Liver (tissue), 9 donors: ENCODE data around the gene CMIP. TPM values are rescaled to one million over a fixed set of nuclear protein-coding genes. Genes with fewer than 3 reads are reported as not detected.
A peak's percentile ranks its signal among the peaks of the same experiment; 100 is the strongest.

Experiments used
- DNase-seq: peaks from one replicate; pipeline ENCODE4 v3.0.0-alpha.2; 2017; ENCODE audit warnings: low spot score
- H3K27ac ChIP-seq, 2 donors: one replicate each; pipeline ENCODE4 v1.7.0; 2013; ENCODE audit warnings: inconsistent platforms in 2 of 2, low read length in 2 of 2, control low read depth in 1 of 2, low read depth in 1 of 2, mild to moderate bottlenecking in 1 of 2
- H3K27me3 ChIP-seq, 4 donors: one replicate each; pipeline versions ENCODE4 v1.6.1 to v1.7.0; 2013; ENCODE audit warnings: low read length in 3 of 4, inconsistent platforms in 1 of 4, mild to moderate bottlenecking in 1 of 4, moderate library complexity in 1 of 4; ENCODE audit not compliant: control insufficient read depth in 4 of 4, insufficient read depth in 4 of 4
- H3K36me3 ChIP-seq, 4 donors: one replicate each; pipeline versions ENCODE4 v1.6.1 to v1.7.0; 2013; ENCODE audit warnings: low read length in 3 of 4, mild to moderate bottlenecking in 3 of 4, low read depth in 1 of 4, moderate library complexity in 1 of 4; ENCODE audit not compliant: control insufficient read depth in 4 of 4, insufficient read depth in 3 of 4
- H3K4me1 ChIP-seq, 4 donors: one replicate each; pipeline versions ENCODE4 v1.6.1 to v1.7.0; 2013; ENCODE audit warnings: low read length in 3 of 4, mild to moderate bottlenecking in 3 of 4, moderate library complexity in 1 of 4; ENCODE audit not compliant: control insufficient read depth in 4 of 4, insufficient read depth in 4 of 4
- H3K4me3 ChIP-seq, 3 donors: one replicate each; pipeline versions ENCODE4 v1.6.1 to v1.7.0; 2013; ENCODE audit warnings: low read length in 3 of 3, control low read depth in 1 of 3, low read depth in 1 of 3, mild to moderate bottlenecking in 1 of 3
- H3K9ac ChIP-seq, 2 donors: one replicate each; pipeline ENCODE4 v1.7.0; 2013; ENCODE audit warnings: low read length in 2 of 2, mild to moderate bottlenecking in 2 of 2, moderate library complexity in 2 of 2, control low read depth in 1 of 2, low read depth in 1 of 2
- H3K9me3 ChIP-seq, 4 donors: one replicate each; pipeline versions ENCODE4 v1.6.1 to v1.7.0; 2013; ENCODE audit warnings: low read length in 3 of 4; ENCODE audit not compliant: control insufficient read depth in 4 of 4
- EGR1 ChIP-seq, 2 donors: IDR thresholded peaks; 2 replicates each; pipeline ENCODE4 v1.6.1; 2016 to 2018; ENCODE audit warnings: antibody characterized with exemption in 2 of 2, low read depth in 2 of 2
- FOXA1 ChIP-seq: IDR thresholded peaks from 2 replicates; pipeline ENCODE4 v1.6.1; 2016; ENCODE audit warnings: antibody characterized with exemption
- FOXA2 ChIP-seq: IDR thresholded peaks from 2 replicates; pipeline ENCODE4 v1.6.1; 2016; ENCODE audit warnings: antibody characterized with exemption
- HNF4A ChIP-seq, 2 donors: conservative IDR thresholded peaks; 2 replicates each; pipeline ENCODE4 v1.6.1; 2016; ENCODE audit warnings: antibody characterized with exemption in 2 of 2, mild to moderate bottlenecking in 2 of 2
- HNF4G ChIP-seq: IDR thresholded peaks from 2 replicates; pipeline ENCODE4 v1.6.1; 2016; ENCODE audit warnings: antibody characterized with exemption
- JUND ChIP-seq, 2 donors: IDR thresholded peaks; 2 replicates each; pipeline ENCODE4 v1.6.1; 2016; ENCODE audit warnings: antibody characterized with exemption in 2 of 2
- NR2F2 ChIP-seq: IDR thresholded peaks from 2 replicates; pipeline ENCODE4 v1.6.1; 2016; ENCODE audit warnings: antibody characterized with exemption
- RAD21 ChIP-seq, 2 donors: IDR thresholded peaks; 2 replicates each; pipeline ENCODE4 v1.6.1; 2016; ENCODE audit warnings: antibody characterized with exemption in 2 of 2, mild to moderate bottlenecking in 2 of 2
- SP1 ChIP-seq: IDR thresholded peaks from 2 replicates; pipeline ENCODE4 v1.6.1; 2018; ENCODE audit warnings: antibody characterized with exemption, mild to moderate bottlenecking
- YY1 ChIP-seq: IDR thresholded peaks from 2 replicates; pipeline ENCODE4 v1.6.1; 2016; ENCODE audit warnings: antibody characterized with exemption, mild to moderate bottlenecking
- WGBS: extraction: QIAGEN DNeasy Blood & Tissue Kit; methylation state at CpG from one replicate; pipeline ENCODE4 v1.1.7; 2013; 5-methylcytosine and 5-hydroxymethylcytosine counted together
- polyA plus RNA-seq, 2 donors: library from polyadenylated mRNA; stranded (reverse) in 1 of 2; unstranded in 1 of 2; fragments of 200-250 nt in 1 of 2; fragments of >200 nt in 1 of 2; fragmentation: Nextera tagmentation in 1 of 2; extraction: Ambion mirVana in 1 of 2; gene quantifications; one replicate each; pipeline versions ENCODE4 v1.2.1 to v1.2.3, GENCODE V29; 2013 to 2015
- total RNA-seq, 2 donors: library from RNA; depleted of rRNA; stranded (reverse); fragments of >200 nt; gene quantifications; one replicate each; pipeline ENCODE4 v1.2.3, GENCODE V29; 2014
- TF ChIP-seq, protein P1 (sequence below): IDR thresholded peaks from 2 replicates; pipeline ENCODE4 v1.6.1; 2016; ENCODE audit warnings: antibody characterized with exemption
- TF ChIP-seq, protein P2 (sequence below): fragments of 150-350 bp; IDR thresholded peaks from 2 replicates; pipeline ENCODE4 v1.5.1; 2017; ENCODE audit warnings: improper control_type of control experiment, low read depth, low read length; ENCODE audit not compliant: missing input control
- TF ChIP-seq, protein P3 (sequence below): IDR thresholded peaks from 2 replicates; pipeline ENCODE4 v1.6.1; 2016; ENCODE audit warnings: antibody characterized with exemption, mild to moderate bottlenecking
- donor health status: healthy.
- donor health status: healthy.
- donor health status: healthy.
- donor health status: healthy.
- donor health status: healthy.

CMIP gene
- total and polyA plus RNA-seq, 4 donors = 1.7 to 15.6 (median 10.1) TPM

DNA sequence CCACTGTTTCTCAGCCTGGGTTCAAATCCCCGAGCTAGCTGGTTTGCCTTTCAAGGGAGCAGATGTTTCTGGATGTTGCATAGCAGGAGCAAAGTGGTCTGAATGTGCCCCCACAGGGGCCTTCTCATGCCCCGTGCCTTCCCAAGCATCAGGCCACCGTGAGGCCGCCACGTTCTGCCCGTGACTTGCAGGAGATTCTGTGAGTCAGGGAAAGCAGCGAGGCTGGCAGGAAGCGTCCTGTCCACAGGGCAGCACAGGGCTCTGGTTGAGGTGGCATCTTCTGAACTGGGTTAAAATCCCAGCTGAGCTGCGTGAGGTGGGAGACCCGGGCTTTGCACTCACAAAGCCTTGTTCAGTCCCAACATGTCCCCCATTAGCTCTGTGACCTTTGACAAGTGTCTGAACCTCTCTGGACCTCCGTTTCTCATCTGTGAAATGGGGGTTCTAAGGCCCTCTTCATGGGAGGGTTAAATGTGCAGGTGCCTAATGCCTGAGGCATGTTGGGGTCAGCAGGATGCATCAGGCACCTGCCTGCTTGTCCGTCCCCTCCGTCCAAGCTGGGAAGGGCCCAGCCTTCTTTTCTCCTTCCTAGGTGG lies 239.7 kb downstream of the CMIP start:
- Histone ChIP-seq H3K27me3 (no peaks in the 10 kb centered on the region), H3K9ac (no peak overlapping the region), H3K4me1 (no peaks in the 10 kb centered on the region), H3K9me3 (no peaks in the 10 kb centered on the region), H3K36me3 (peaks cover 5 to 34% (median 14%) of the 10 kb centered on the region in 4 donors), H3K27ac (no peak overlapping the region), H3K4me3 (no peak overlapping the region)
- DNase-seq = no peak
- WGBS = 95% methylated on average over 13 of the region's 13 CpGs
- TF ChIP-seq YY1 (no peak), RAD21 (IDR thresholded peaks at IDR 0.05) (no peak), FOXA2 (no peak), NR2F2 (no peak), FOXA1 (no peak), SP1 (no peak)

DNA sequence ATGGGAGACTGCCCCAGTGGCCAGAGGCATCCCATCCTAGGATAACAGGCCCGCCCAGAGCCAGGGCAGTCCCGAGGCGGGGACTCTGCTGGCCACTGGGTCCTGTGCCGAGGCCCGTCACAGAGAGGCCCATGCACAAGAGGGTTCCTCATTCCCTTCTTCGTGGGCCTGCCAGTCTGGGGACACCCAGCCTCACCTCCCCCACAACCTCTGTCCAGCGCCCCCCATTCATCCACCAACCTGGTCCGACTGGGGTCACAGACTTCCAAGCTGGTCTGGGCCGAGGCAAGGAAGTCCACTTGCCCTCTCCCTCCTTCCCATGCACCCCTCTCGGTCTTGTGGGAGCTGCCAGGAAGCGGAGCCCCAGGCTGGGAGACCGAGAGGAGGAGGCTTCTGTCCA lies 240.3 kb downstream of the CMIP start:
- Histone ChIP-seq H3K4me1 (no peaks in the 10 kb centered on the region), H3K9ac (no peak overlapping the region), H3K27ac (no peak overlapping the region), H3K9me3 (no peaks in the 10 kb centered on the region), H3K27me3 (no peaks in the 10 kb centered on the region), H3K4me3 (no peak overlapping the region), H3K36me3 (peaks cover 2 to 28% (median 9%) of the 10 kb centered on the region in 4 donors)
- no peak for DNase-seq
- 94% methylated on average over 12 of the region's 12 CpGs for WGBS
- TF ChIP-seq NR2F2 = no peak
- no peak for TF ChIP-seq FOXA1
- TF ChIP-seq HNF4G = no peak
- TF ChIP-seq, protein P1, sequence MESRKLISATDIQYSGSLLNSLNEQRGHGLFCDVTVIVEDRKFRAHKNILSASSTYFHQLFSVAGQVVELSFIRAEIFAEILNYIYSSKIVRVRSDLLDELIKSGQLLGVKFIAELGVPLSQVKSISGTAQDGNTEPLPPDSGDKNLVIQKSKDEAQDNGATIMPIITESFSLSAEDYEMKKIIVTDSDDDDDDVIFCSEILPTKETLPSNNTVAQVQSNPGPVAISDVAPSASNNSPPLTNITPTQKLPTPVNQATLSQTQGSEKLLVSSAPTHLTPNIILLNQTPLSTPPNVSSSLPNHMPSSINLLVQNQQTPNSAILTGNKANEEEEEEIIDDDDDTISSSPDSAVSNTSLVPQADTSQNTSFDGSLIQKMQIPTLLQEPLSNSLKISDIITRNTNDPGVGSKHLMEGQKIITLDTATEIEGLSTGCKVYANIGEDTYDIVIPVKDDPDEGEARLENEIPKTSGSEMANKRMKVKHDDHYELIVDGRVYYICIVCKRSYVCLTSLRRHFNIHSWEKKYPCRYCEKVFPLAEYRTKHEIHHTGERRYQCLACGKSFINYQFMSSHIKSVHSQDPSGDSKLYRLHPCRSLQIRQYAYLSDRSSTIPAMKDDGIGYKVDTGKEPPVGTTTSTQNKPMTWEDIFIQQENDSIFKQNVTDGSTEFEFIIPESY = no peak

DNA sequence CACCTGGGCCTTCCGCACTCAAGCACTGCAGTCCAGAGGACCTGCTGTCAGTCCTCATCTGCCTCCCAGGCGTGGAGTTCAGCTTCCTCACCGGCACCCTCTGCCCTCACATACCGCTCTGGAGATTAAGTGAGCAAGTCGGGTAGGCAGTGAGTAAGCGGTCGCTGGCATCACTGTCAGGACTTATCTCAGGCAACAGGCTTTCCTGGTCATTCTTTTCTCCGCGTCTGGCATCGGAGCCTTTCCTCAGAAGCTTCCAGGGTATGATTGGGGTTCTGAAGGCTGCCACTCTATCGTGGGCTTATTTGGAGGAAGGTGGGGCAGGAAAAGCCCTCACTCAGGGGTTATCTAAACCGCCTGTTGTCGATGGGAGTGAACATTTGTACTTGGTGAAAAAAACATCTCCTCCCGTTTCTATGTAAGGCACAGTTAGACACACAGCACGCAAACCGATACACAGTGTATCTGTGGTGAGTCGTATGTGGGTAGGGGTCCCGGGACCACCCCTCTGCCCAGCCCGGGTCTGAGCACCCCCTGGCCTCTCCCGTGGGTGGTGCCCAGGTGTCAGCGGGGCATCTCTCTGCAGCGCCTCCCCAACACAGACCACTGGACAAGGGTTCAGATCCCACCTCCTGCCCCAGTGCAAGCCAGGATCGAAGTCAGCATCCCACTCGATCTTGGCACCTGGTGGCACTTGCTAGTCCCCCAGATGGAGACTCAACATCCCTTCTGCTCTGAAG lies 242.0 kb downstream of the CMIP start:
- no peak overlapping the region for H3K9ac ChIP-seq
- no peak overlapping the region for H3K27ac ChIP-seq
- WGBS = 86% methylated on average over 24 of the region's 24 CpGs
- H3K4me3 ChIP-seq = no peak overlapping the region
- H3K9me3 ChIP-seq = no peaks in the 10 kb centered on the region
- TF ChIP-seq EGR1 (IDR thresholded peaks at IDR 0.05; ENCODE audit: low read depth in 2 of 2) (no peak), NR2F2 (peak; percentile 61)
- no peaks in the 10 kb centered on the region for H3K4me1 ChIP-seq
- H3K27me3 ChIP-seq = no peaks in the 10 kb centered on the region
- DNase-seq = peak; percentile 55
- peaks cover 0 to 13% (median 4%) of the 10 kb centered on the region in 4 donors for H3K36me3 ChIP-seq

DNA sequence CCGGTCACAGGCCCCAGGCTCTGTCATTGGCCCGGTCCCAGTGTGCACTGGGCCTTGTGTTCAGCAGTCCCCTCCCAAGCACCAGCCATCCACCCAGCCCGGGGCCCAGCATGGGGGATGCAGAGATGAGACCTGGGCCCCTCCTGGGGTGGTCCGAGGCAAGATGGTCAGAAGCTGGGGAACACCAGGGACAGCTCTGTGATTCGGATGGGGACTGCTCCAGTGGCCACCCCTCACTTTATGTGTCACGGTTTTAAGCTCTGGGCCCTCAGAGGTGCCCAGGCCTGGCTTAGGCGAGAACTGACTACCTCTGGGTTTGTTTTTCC lies 242.5 kb downstream of the CMIP start:
- Histone ChIP-seq H3K4me3 (no peak overlapping the region), H3K27ac (no peak overlapping the region), H3K27me3 (no peaks in the 10 kb centered on the region), H3K9ac (no peak overlapping the region), H3K9me3 (no peaks in the 10 kb centered on the region), H3K4me1 (no peaks in the 10 kb centered on the region), H3K36me3 (peaks cover 2 to 17% (median 6%) of the 10 kb centered on the region in 4 donors)
- DNase-seq = no peak
- WGBS = 97% methylated on average over 7 of the region's 7 CpGs
- TF ChIP-seq, protein P2, sequence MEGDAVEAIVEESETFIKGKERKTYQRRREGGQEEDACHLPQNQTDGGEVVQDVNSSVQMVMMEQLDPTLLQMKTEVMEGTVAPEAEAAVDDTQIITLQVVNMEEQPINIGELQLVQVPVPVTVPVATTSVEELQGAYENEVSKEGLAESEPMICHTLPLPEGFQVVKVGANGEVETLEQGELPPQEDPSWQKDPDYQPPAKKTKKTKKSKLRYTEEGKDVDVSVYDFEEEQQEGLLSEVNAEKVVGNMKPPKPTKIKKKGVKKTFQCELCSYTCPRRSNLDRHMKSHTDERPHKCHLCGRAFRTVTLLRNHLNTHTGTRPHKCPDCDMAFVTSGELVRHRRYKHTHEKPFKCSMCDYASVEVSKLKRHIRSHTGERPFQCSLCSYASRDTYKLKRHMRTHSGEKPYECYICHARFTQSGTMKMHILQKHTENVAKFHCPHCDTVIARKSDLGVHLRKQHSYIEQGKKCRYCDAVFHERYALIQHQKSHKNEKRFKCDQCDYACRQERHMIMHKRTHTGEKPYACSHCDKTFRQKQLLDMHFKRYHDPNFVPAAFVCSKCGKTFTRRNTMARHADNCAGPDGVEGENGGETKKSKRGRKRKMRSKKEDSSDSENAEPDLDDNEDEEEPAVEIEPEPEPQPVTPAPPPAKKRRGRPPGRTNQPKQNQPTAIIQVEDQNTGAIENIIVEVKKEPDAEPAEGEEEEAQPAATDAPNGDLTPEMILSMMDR = no peak
- TF ChIP-seq, protein P1 = no peak
- TF ChIP-seq YY1 (no peak), HNF4A (conservative IDR thresholded peaks at IDR 0.05) (no peak), JUND (IDR thresholded peaks at IDR 0.05) (no peak), FOXA2 (no peak)
- TF ChIP-seq, protein P3, sequence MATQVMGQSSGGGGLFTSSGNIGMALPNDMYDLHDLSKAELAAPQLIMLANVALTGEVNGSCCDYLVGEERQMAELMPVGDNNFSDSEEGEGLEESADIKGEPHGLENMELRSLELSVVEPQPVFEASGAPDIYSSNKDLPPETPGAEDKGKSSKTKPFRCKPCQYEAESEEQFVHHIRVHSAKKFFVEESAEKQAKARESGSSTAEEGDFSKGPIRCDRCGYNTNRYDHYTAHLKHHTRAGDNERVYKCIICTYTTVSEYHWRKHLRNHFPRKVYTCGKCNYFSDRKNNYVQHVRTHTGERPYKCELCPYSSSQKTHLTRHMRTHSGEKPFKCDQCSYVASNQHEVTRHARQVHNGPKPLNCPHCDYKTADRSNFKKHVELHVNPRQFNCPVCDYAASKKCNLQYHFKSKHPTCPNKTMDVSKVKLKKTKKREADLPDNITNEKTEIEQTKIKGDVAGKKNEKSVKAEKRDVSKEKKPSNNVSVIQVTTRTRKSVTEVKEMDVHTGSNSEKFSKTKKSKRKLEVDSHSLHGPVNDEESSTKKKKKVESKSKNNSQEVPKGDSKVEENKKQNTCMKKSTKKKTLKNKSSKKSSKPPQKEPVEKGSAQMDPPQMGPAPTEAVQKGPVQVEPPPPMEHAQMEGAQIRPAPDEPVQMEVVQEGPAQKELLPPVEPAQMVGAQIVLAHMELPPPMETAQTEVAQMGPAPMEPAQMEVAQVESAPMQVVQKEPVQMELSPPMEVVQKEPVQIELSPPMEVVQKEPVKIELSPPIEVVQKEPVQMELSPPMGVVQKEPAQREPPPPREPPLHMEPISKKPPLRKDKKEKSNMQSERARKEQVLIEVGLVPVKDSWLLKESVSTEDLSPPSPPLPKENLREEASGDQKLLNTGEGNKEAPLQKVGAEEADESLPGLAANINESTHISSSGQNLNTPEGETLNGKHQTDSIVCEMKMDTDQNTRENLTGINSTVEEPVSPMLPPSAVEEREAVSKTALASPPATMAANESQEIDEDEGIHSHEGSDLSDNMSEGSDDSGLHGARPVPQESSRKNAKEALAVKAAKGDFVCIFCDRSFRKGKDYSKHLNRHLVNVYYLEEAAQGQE = no peak
